ENCODE data around the gene SLC9A3.

DNA sequence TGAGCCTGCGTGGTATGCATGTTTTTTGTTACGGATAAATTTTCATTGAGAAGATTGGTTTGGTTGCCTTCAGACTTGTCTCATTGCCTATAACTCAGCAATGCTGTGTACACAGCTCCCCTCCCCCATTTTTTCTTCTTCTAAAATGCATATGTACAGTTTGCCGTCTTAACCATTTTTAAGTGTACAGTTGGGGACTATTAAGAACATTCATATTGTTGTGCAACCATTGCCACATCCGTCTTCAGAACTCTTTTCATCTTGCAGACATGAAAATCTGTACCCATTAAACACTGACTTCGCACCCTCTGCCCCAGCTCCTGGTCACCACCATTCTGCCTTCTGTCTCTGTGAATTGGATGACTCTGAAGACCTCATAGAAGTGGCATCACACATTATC is 75.1 kb downstream of the SLC9A3 start:
- TF ChIP-seq, protein P1, sequence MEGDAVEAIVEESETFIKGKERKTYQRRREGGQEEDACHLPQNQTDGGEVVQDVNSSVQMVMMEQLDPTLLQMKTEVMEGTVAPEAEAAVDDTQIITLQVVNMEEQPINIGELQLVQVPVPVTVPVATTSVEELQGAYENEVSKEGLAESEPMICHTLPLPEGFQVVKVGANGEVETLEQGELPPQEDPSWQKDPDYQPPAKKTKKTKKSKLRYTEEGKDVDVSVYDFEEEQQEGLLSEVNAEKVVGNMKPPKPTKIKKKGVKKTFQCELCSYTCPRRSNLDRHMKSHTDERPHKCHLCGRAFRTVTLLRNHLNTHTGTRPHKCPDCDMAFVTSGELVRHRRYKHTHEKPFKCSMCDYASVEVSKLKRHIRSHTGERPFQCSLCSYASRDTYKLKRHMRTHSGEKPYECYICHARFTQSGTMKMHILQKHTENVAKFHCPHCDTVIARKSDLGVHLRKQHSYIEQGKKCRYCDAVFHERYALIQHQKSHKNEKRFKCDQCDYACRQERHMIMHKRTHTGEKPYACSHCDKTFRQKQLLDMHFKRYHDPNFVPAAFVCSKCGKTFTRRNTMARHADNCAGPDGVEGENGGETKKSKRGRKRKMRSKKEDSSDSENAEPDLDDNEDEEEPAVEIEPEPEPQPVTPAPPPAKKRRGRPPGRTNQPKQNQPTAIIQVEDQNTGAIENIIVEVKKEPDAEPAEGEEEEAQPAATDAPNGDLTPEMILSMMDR (IDR thresholded peaks at IDR 0.05), result no peak
- TF ChIP-seq POLR2A (IDR thresholded peaks at IDR 0.05), result no peak
